ENCODE measurements around the gene BEND7.

- TF ChIP-seq CTCF (IDR thresholded peaks at IDR 0.05; ENCODE audit: insufficient read depth, low read length): no peak
- no peak for TF ChIP-seq POLR2AphosphoS5 (IDR thresholded peaks at IDR 0.05; ENCODE audit: low read depth)
- TF ChIP-seq SPI1 (IDR thresholded peaks at IDR 0.05; ENCODE audit: borderline replicate concordance, low read depth): no peak
- TF ChIP-seq GABPA (IDR thresholded peaks at IDR 0.05; ENCODE audit: low read depth): no peak
Observed at GRCh38 chr10:13475124-13475523, 53.7 kb downstream of the BEND7 start.
